Stimulated activated CD8-positive, alpha-beta memory T cell treated with anti-CD3 and anti-CD28 coated beads, Interleukin-7, amount 100 ng/mL, for 1 hour (primary cell): ENCODE data around the gene TMEM156.
"Not testable (repeated sequence)": the region's sequence is repeated elsewhere in the genome, so short reads cannot be mapped to it uniquely, and the experiment has no call there.

Source experiments
- DNase-seq, 2 donors: peaks; one replicate each; pipeline ENCODE4 v3.0.0-alpha.2; 2020; ENCODE audit warnings: low read depth in 2 of 2

TMEM156 gene

DNA sequence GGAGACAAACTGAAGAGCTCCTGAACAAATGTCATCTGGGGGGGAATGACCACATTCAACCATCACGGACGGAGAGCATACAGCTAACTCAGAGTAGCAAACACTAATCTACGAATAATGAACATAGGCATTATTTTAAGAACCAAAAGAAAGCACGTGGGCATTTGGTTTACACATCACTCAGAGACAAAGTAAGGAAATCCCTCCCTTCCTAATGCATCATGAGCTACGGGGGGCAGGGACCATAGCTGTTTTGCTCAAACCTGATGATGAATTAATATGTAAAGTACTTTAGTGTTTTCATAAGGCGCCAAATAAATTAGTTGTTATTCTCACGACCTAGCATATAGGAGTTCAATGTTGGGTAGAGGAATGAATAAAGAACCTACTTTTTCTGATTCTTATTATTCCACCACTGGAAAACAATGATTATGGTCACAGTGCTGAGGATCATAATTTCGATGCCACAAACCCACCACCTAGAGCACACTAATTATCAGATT, 11.7 kb upstream of the TMEM156 start:
- DNase-seq: no peak

GRCh38 chr4:39043058-39043860, 11.1 kb upstream of the TMEM156 start:
- DNase-seq: no peak

GRCh38 chr4:39042366-39042765, 10.2 kb upstream of the TMEM156 start:
- DNase-seq: no peak

DNA sequence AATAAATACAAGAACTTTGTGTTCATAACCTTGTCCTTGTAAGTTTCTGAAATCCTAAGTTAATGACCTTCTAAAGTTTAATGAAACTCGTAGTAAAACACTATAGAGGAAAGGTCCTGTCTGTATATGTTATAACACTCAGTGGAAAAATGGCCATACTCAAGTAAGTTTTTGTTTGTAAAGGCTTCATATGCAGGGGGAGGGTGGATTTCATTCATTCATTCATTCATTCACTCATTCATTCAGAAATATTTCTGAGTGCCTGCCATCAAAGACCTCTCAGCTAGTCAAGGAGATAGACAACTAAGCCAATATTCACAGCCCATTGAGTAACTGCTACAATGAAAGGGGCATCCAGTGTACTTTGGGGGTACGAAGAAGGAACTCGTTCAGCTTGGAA, 6.9 kb upstream of the TMEM156 start:
- no peak for DNase-seq

DNA sequence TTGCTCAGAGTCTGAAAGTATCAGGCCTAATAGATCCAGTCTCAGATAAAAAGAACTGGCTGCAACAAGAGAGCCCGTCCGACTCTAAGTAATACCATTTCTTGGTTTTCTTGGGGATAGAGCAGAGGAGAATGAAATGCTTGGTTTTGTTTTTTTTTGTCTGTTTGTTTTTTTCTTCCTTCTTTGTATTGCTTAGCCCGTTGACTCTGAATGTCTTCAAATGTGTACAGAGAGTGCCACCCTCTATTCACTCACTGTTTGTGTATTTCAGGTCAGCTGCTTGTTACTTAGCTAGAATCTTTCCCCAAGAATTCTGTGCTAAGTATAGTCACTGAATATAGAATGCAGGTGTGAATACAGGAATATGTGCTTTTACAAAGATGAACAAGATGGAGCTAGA, 5.7 kb upstream of the TMEM156 start:
- no peak for DNase-seq

DNA sequence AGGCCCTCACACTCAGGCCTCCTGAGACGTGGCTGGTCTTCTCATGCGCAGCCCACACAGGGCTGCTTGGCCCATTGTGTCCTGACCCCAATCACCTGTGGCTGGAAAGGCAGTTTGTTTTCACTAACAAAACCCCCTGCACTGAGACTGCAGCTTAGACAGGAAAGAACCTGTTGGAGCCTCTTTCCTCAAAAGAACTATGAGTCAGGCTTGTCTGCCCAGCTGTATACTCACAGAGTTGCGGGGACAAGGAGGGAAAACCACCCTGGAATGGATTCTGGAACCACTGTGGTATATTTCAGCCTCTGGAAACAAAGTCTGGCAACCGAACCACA, 5.2 kb upstream of the TMEM156 start:
- DNase-seq: no peak

DNA sequence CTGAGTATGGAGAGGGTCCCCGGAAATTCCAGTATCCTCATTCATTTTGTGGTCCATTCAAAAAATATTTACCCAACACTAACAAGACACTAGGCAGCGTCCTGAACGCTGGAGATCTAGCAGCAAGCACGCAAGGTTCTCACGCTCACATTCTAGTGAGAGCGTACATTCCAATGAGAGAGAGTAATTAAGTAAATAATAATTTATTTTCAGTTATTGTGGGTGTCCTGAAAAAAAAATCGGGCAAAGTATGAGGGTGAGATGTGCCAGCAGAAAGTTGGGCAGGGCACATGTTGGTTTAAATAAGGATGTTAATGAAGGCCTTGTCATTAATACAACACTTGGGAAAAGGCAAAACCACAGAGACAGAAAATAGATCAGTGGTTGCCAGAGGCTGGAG, 4.0 kb upstream of the TMEM156 start:
- DNase-seq: no peak

GRCh38 chr4:39031590-39032020, 604 bp downstream of the TMEM156 start:
- not testable (repeated sequence) for DNase-seq

- DNase-seq: no peak
These were observed 1.5 kb downstream of the TMEM156 start for GRCh38 chr4:39030725-39031124.

- no peak for DNase-seq
These were observed 2.2 kb downstream of the TMEM156 start for GRCh38 chr4:39029752-39030694.

DNA sequence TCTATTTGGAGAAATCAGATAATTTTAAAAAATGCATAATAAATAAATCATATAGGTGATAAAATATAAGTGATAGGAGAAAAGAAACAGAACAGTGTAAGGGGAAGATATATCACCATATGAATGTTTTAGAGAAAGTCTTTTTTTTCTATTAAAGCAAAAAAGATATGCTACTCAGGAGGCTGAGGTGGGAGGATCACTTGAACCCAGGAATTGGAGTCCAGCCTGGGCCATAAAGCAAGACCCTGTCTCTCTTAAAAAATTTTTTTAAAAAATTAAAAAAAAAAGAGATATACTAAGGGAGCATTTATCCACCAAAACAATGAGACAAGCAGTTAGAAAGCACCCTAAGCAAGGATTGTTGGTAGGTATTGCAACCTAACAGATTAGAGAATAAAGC, 6.1 kb downstream of the TMEM156 start:
- DNase-seq: no peak

DNA sequence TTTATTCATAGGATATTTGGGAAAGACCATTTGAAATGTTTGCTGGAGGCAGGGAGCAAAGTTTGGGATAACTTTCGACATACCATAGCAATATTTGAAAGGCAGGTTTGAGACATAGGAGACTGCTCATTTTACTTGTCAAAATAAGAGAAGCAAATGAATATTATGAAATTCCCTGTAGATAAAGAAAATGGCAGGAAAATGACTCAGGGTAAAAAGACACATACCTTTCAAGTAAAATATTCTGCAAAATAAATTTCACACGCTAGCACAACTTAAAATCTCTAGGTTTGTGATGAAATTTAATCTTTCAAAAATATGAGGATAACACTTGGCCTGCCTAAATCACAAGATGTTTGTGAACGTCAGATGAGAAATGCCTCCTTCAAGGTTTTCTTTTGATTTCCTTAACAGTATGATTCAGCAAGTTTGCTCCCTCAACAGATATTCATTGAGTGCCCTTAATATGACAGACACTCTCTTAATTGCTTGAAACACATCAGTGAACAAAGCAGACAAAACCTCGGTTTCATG, 6.6 kb downstream of the TMEM156 start:
- DNase-seq: no peak

- no peak for DNase-seq
These were observed 7.8 kb downstream of the TMEM156 start for GRCh38 chr4:39024311-39024865.

DNA sequence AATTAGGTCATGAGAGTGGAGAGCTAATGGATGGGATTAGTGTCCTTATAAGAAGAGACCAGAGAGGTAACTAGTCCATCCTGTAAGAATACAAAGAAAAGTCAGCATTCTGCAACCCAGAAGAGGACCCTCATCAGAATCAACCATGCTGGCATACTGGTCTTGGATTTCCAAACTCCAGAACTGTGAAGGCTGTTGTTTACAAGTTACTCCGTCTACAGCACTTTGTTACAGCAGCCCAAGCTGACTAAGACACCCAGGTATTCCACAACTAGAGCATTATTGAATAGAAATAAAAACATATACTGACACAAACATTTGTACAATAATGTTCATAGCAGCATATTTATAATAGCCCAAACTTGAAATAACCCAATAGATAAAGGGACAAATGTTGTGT, 9.2 kb downstream of the TMEM156 start:
- DNase-seq: no peak

DNA sequence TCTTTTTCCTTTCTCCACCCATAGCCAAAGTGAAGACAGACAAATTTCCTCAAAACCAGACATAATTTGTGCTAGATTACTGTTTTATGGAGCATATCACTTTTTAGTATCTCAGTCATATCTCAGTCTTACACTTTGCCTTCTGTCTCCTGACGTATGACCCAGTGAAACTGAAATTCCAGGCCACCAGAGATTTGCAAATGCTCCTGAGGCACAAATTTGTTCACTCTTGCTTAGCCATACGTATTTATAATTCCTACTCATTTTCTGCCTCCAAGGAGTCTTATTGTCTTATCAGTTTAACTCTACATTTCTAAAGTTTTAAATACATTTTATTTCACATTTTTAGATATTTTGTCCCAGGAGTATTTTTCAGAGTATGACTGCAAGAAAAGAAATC, 10.0 kb downstream of the TMEM156 start:
- DNase-seq: no peak

- no peak for DNase-seq
These were observed 10.6 kb downstream of the TMEM156 start for GRCh38 chr4:39021631-39022030.

DNA sequence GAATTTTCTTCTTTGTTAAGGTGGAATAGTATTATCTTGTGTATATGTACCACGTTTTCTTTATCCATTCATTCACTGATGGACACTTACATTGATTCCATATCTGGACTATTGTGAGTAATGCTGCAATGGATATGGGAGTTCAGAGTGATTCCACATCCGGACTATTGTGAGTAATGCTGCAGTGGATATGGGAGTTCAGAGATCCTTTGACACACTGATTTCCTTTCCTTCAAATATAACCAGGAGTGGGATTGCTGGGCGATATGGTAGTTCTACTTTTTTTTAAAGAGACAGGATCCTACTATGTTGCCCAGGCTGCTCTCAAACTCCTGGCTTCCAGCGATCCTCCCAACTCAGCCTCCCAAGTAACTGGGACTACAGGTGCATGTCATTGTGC, 12.1 kb downstream of the TMEM156 start:
- DNase-seq: no peak

GRCh38 chr4:39014028-39014427, 18.2 kb downstream of the TMEM156 start:
- no peak for DNase-seq

- no peak for DNase-seq
These were observed 27.5 kb downstream of the TMEM156 start for GRCh38 chr4:39004758-39005157.

- not testable (repeated sequence) for DNase-seq
These were observed 30.2 kb downstream of the TMEM156 start for GRCh38 chr4:39002058-39002457.

GRCh38 chr4:38995660-38996005, 36.6 kb downstream of the TMEM156 start:
- no peak for DNase-seq

DNA sequence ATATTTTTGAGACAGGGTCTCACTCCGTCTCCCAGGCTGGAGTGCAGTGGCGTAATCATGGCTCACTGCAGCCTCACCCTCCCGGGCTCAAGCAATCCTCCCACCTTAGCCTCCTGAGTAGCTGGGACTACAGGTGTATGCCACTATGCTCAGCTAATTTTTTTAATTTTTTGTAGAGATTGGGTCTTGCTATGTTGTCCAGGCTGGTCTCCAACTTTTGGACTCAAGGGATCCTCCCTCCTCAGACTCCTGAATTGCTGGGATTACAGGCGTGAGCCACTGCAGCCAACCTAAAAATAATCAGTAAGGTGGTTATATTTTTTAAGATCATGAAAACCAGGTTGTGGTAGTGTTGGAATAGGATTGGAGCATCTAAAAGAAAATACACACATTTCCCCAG, 38.1 kb downstream of the TMEM156 start:
- DNase-seq: no peak
